H1 (cell line): ENCODE data around the gene CPEB3. TPM values are rescaled to one million over a fixed set of nuclear protein-coding genes. Genes with fewer than 3 reads are reported as not detected.

Source experiments
- CTCF ChIA-PET: fragments of 300-600 bp; sonication (Branson Sonifier 250); formaldehyde crosslinking; loops from one replicate; lab custom pipeline; 2021; ENCODE audit not compliant: partially characterized antibody; lab: Charles Lee
- POLR2A ChIA-PET: fragments of 300-600 bp; sonication (Branson Sonifier 250); formaldehyde crosslinking; loops from one replicate; lab custom pipeline; 2021; ENCODE audit warnings: inconsistent platforms; ENCODE audit not compliant: partially characterized antibody; lab: Charles Lee
- DNase-seq, 2 experiments: peaks; one replicate each; pipeline versions ENCODE4 v3.0.0 to v3.0.0-alpha.2; 2010 to 2022; ENCODE audit warnings: low spot score in 2 of 2, low read depth in 1 of 2, mixed read lengths in 1 of 2
- FAIRE-seq: peaks from 2 replicates; lab custom pipeline; 2011; peaks lifted over from hg19 to GRCh38; lab: Jason Lieb, UNC
- H2AFZ ChIP-seq: 2 replicates; pipeline ENCODE4 v1.8.1; 2012; ENCODE audit warnings: low read length, inconsistent platforms
- H2AK5ac ChIP-seq: 2 replicates; pipeline ENCODE4 v1.6.1; 2013; ENCODE audit warnings: low read depth, low read length
- H2BK120ac ChIP-seq: replicated peaks from 2 replicates; pipeline ENCODE3; 2013; ENCODE audit warnings: low read depth, low read length, inconsistent platforms
- H2BK12ac ChIP-seq: 2 replicates; pipeline ENCODE4 v1.6.1; 2013; ENCODE audit warnings: low read depth, low read length
- H2BK15ac ChIP-seq: 2 replicates; pipeline ENCODE4 v1.6.1; 2013; ENCODE audit warnings: low read length
- H2BK20ac ChIP-seq: 2 replicates; pipeline ENCODE4 v1.6.1; 2013; ENCODE audit warnings: low read length
- H2BK5ac ChIP-seq: 2 replicates; pipeline ENCODE4 v1.6.1; 2013; ENCODE audit warnings: low read depth, low read length
- H3K14ac ChIP-seq: 2 replicates; pipeline ENCODE4 v1.6.1; 2013; ENCODE audit warnings: inconsistent platforms; ENCODE audit not compliant: insufficient read length
- H3K18ac ChIP-seq: 2 replicates; pipeline ENCODE4 v1.6.1; 2013; ENCODE audit warnings: low read length; ENCODE audit errors: extremely low read depth
- H3K23ac ChIP-seq: 2 replicates; pipeline ENCODE4 v1.6.1; 2013; ENCODE audit warnings: inconsistent platforms; ENCODE audit not compliant: insufficient read length
- H3K23me2 ChIP-seq: 2 replicates; pipeline ENCODE4 v1.6.1; 2013; ENCODE audit warnings: low read depth, low read length
- H3K27ac ChIP-seq: 2 replicates; pipeline ENCODE4 v1.6.1; 2011; ENCODE audit warnings: low read depth, low read length, inconsistent platforms
- H3K27me3 ChIP-seq, 4 experiments: replicated peaks in 1 of 4; 1 replicate in 1 of 4; 2 replicates in 3 of 4; pipeline versions ENCODE4 v1.6.1 to v1.8.1; 2011 to 2013; ENCODE audit warnings: low read length in 3 of 4, mild to moderate bottlenecking in 3 of 4, inconsistent platforms in 2 of 4, mixed read lengths in 2 of 4, moderate library complexity in 1 of 4; ENCODE audit not compliant: control insufficient read depth in 3 of 4, insufficient read depth in 3 of 4; ENCODE audit errors: extremely low read depth in 1 of 4
- H3K36me3 ChIP-seq, 4 experiments: 2 replicates each; pipeline versions ENCODE4 v1.6.1 to v1.8.1; 2011 to 2013; ENCODE audit warnings: mild to moderate bottlenecking in 4 of 4, low read length in 3 of 4, moderate library complexity in 2 of 4, control low read depth in 1 of 4, inconsistent platforms in 1 of 4; ENCODE audit not compliant: insufficient read depth in 4 of 4, control insufficient read depth in 2 of 4
- H3K4ac ChIP-seq: replicated peaks from 2 replicates; pipeline ENCODE3; 2013; ENCODE audit warnings: low read length, low read depth, mixed read lengths, inconsistent platforms; ENCODE audit not compliant: insufficient read length
- H3K4me1 ChIP-seq, 4 experiments: replicated peaks in 1 of 4; 1 replicate in 1 of 4; 2 replicates in 3 of 4; pipeline versions ENCODE4 v1.6.1 to v1.8.1; 2011 to 2013; ENCODE audit warnings: low read length in 3 of 4, inconsistent platforms in 2 of 4, mixed read lengths in 1 of 4; ENCODE audit not compliant: insufficient read depth in 4 of 4, control insufficient read depth in 3 of 4
- H3K4me2 ChIP-seq, 2 experiments: 2 replicates each; pipeline versions ENCODE4 v1.6.1 to v1.8.1; 2011 to 2013; ENCODE audit warnings: low read depth in 2 of 2, low read length in 2 of 2, control low read depth in 1 of 2, inconsistent platforms in 1 of 2, mild to moderate bottlenecking in 1 of 2; ENCODE audit not compliant: insufficient read depth in 1 of 2
- H3K4me3 ChIP-seq, 4 experiments: fragments of 200-600, 300-600 bp in 1 of 4; sonication (generic), shearing (Covaris generic), sonication (Bioruptor Twin) in 1 of 4; 2 replicates each; pipeline versions ENCODE4 v1.5.1 to v1.8.1; 2011 to 2016; ENCODE audit warnings: low read length in 4 of 4, low read depth in 3 of 4, control low read depth in 2 of 4, inconsistent platforms in 2 of 4, mild to moderate bottlenecking in 2 of 4, mixed read lengths in 1 of 4, moderate library complexity in 1 of 4; ENCODE audit not compliant: insufficient read depth in 2 of 4; ENCODE audit errors: extremely low read depth in 1 of 4
- H3K56ac ChIP-seq: replicated peaks from 2 replicates; pipeline ENCODE3; 2013; ENCODE audit warnings: low read depth, mild to moderate bottlenecking, mixed read lengths, low read length, inconsistent platforms; ENCODE audit not compliant: insufficient read length
- H3K79me1 ChIP-seq: 2 replicates; pipeline ENCODE4 v1.6.1; 2013; ENCODE audit warnings: low read depth, low read length, control low read depth
- H3K79me2 ChIP-seq, 2 experiments: 2 replicates each; pipeline versions ENCODE4 v1.6.1 to v1.8.1; 2012 to 2013; ENCODE audit warnings: low read length in 2 of 2, mild to moderate bottlenecking in 2 of 2, inconsistent platforms in 1 of 2; ENCODE audit not compliant: insufficient read depth in 2 of 2, control insufficient read depth in 1 of 2
- H3K9ac ChIP-seq, 4 experiments: replicated peaks in 1 of 4; 1 replicate in 1 of 4; 2 replicates in 3 of 4; pipeline versions ENCODE4 v1.6.1 to v1.8.1; 2011 to 2013; ENCODE audit warnings: low read depth in 3 of 4, low read length in 3 of 4, control low read depth in 2 of 4, mild to moderate bottlenecking in 2 of 4, moderate library complexity in 2 of 4, inconsistent platforms in 1 of 4; ENCODE audit errors: extremely low read depth in 1 of 4
- H3K9me3 ChIP-seq, 2 experiments: 2 replicates each; pipeline versions ENCODE4 v1.6.1 to v1.8.1; 2012 to 2013; ENCODE audit warnings: mild to moderate bottlenecking in 2 of 2, moderate library complexity in 2 of 2, control low read depth in 1 of 2, inconsistent platforms in 1 of 2, low read depth in 1 of 2, low read length in 1 of 2, mixed read lengths in 1 of 2; ENCODE audit not compliant: insufficient read depth in 2 of 2
- H4K20me1 ChIP-seq, 2 experiments: replicated peaks in 1 of 2; 2 replicates each; pipeline versions ENCODE3 to v1.8.1; 2011 to 2013; ENCODE audit warnings: inconsistent platforms in 2 of 2, low read length in 2 of 2, mild to moderate bottlenecking in 1 of 2; ENCODE audit not compliant: insufficient read depth in 2 of 2, control insufficient read depth in 1 of 2
- H4K5ac ChIP-seq: 2 replicates; pipeline ENCODE4 v1.6.1; 2013; ENCODE audit warnings: low read length, low read depth, mixed read lengths, inconsistent platforms; ENCODE audit not compliant: insufficient read length
- H4K8ac ChIP-seq: 2 replicates; pipeline ENCODE4 v1.8.0; 2013; ENCODE audit warnings: mild to moderate bottlenecking, moderate library complexity, low read length, inconsistent platforms; ENCODE audit not compliant: insufficient read depth; ENCODE audit errors: extremely low read depth
- H4K91ac ChIP-seq: replicated peaks from 2 replicates; pipeline ENCODE3; 2013; ENCODE audit warnings: low read length, mixed read lengths, inconsistent platforms; ENCODE audit not compliant: insufficient read length
- BRCA1 ChIP-seq: IDR thresholded peaks from 2 replicates; pipeline ENCODE4 v1.6.1; 2012; ENCODE audit warnings: low read depth, low read length, improper control_type of control experiment
- GTF2F1 ChIP-seq: IDR thresholded peaks from 2 replicates; pipeline ENCODE4 v1.6.1; 2012; ENCODE audit warnings: low read depth, low read length, improper control_type of control experiment, borderline replicate concordance
- POLR2A ChIP-seq, 2 experiments: IDR thresholded peaks; 1 replicate in 1 of 2; 2 replicates in 1 of 2; pipeline ENCODE4 v1.6.1; 2011; ENCODE audit warnings: low read depth in 2 of 2, low read length in 2 of 2, mild to moderate bottlenecking in 2 of 2; ENCODE audit errors: control extremely low read depth in 1 of 2
- POLR2AphosphoS5 ChIP-seq: IDR thresholded peaks from 2 replicates; pipeline ENCODE4 v1.6.1; 2011; ENCODE audit warnings: low read depth, low read length
- SP1 ChIP-seq: IDR thresholded peaks from 2 replicates; pipeline ENCODE4 v1.6.1; 2011; ENCODE audit warnings: low read depth, low read length
- WGBS, 2 experiments: shearing (Covaris generic) in 1 of 2; methylation state at CpG; one replicate each; pipeline versions ENCODE4 v1.1.6 to v1.1.7; 2013 to 2015; ENCODE audit warnings: low lambda C conversion rate in 2 of 2, mixed read lengths in 2 of 2, inconsistent platforms in 1 of 2, low coverage in 1 of 2, missing lambda C conversion rate in 1 of 2; ENCODE audit not compliant: insufficient replicate concordance in 2 of 2, insufficient coverage in 1 of 2, insufficient read length in 1 of 2; ENCODE audit errors: extremely low coverage in 1 of 2, missing lambda C conversion rate in 1 of 2; 5-methylcytosine and 5-hydroxymethylcytosine counted together
- polyA plus RNA-seq, 7 experiments: library from polyadenylated mRNA; depleted of rRNA in 3 of 7; stranded (reverse) in 5 of 7; unstranded in 2 of 7; fragments of >200 nt in 5 of 7; fragments of 200-250 nt in 2 of 7; gene quantifications; 1 replicate in 5 of 7; 2 replicates in 1 of 7; 4 replicates in 1 of 7; pipeline versions ENCODE4 v1.2.1 to v1.2.3, GENCODE V29; 2011 to 2013; ENCODE audit warnings: missing spikeins in 2 of 7, mixed read lengths in 2 of 7
- total RNA-seq: library from RNA; stranded (reverse); fragmentation: NEBNext Ultra II Directional; extraction: Animal tissue kit (Norgen Biotek cat#: 25700); gene quantifications from 2 replicates; pipeline ENCODE4 v1.2.1, GENCODE V29; 2021

CPEB3 gene
- total and polyA plus RNA-seq, 2 of the 8 experiments (the other 6 are each of a cell fraction or from before 2014, with no cell fraction given), result 0.39 to 1.7 TPM

- Histone ChIP-seq H3K56ac (no peak overlapping the region), H2BK5ac (no peak overlapping the region), H3K23me2 (no peaks in the 10 kb centered on the region), H3K4me2 (no peak overlapping the region), H3K36me3 (no peaks in the 10 kb centered on the region; a peak in 1 of 8 replicates), H3K4me1 (no peaks in the 10 kb centered on the region), H4K91ac (no peak overlapping the region), H2BK15ac (no peak overlapping the region), H3K18ac (no peak overlapping the region), H3K27ac (no peak overlapping the region), H3K4ac (no peak overlapping the region), H4K20me1 (no peaks in the 10 kb centered on the region), H2AFZ (no peak overlapping the region), H2BK20ac (no peak overlapping the region), H4K8ac (no peak overlapping the region), H2BK12ac (no peak overlapping the region), H4K5ac (no peak overlapping the region), H3K27me3 (no peaks in the 10 kb centered on the region), H3K9me3 (no peaks in the 10 kb centered on the region), H3K14ac (no peak overlapping the region), H3K79me1 (no peaks in the 10 kb centered on the region), H2AK5ac (no peak overlapping the region), H3K79me2 (no peaks in the 10 kb centered on the region), H3K4me3 (no peak overlapping the region)
- CTCF ChIA-PET, result interaction anchor here (0.6 to 2.7 kb wide), 4 partner anchors 8 to 372 kb away, joined by 3 to 9 read pairs (median 4); no protein-coding TSS in a partner anchor
- POLR2A ChIA-PET, result no interaction called here
- DNase-seq (no peak), FAIRE-seq (no peak)
- 91% methylated on average over 2 of the region's 2 CpGs; no CpG with 5 or more reads in 1 of the 2 experiments for WGBS, 2 experiments
- TF ChIP-seq GTF2F1 (no peak), SP1 (no peak), POLR2A (IDR thresholded peaks at IDR 0.05; ENCODE audit: control extremely low read depth in 1 of 2, low read depth in 2 of 2, low read length in 2 of 2) (no peak), POLR2AphosphoS5 (no peak), BRCA1 (no peak)
- TF ChIP-seq, all 59 proteins: peak for 0
- Histone ChIP-seq H2BK120ac (no peak overlapping the region), H3K9ac (no peak overlapping the region), H3K23ac (no peak overlapping the region)
Observed at GRCh38 chr10:92064506-92064905, 226.4 kb downstream of the CPEB3 start.
